AML-193 (cell line): Measurements from ENCODE around the gene CAPN10.

Source experiments
- DNase-seq, 2 experiments: peaks; one replicate each; lab custom pipeline; 2025; lab: John Stamatoyannopoulos, UW

The CAPN10 gene

GRCh38 chr2:240638512-240639160, 52.1 kb downstream of the CAPN10 start:
- DNase-seq: no peak

GRCh38 chr2:240639566-240639965, 53.0 kb downstream of the CAPN10 start:
- no peak for DNase-seq

GRCh38 chr2:240640939-240641338, 54.4 kb downstream of the CAPN10 start:
- no peak for DNase-seq

- no peak for DNase-seq
Observed at GRCh38 chr2:240642061-240642805, 55.7 kb downstream of the CAPN10 start.

- DNase-seq: no peak
Observed at GRCh38 chr2:240642806-240643092, 56.2 kb downstream of the CAPN10 start.

- no peak for DNase-seq
Observed at GRCh38 chr2:240643093-240643810, 56.7 kb downstream of the CAPN10 start.

- DNase-seq: no peak
Observed at GRCh38 chr2:240643811-240644150, 57.2 kb downstream of the CAPN10 start.

GRCh38 chr2:240644171-240644651, 57.7 kb downstream of the CAPN10 start:
- no peak for DNase-seq

GRCh38 chr2:240644859-240645301, 58.3 kb downstream of the CAPN10 start:
- DNase-seq: no peak

GRCh38 chr2:240645346-240645745, 58.8 kb downstream of the CAPN10 start:
- no peak for DNase-seq

GRCh38 chr2:240645801-240646175, 59.3 kb downstream of the CAPN10 start:
- DNase-seq: no peak

GRCh38 chr2:240646176-240646899, 59.8 kb downstream of the CAPN10 start:
- DNase-seq: no peak

- DNase-seq: no peak
Observed at GRCh38 chr2:240646900-240647502, 60.5 kb downstream of the CAPN10 start.

- DNase-seq: no peak
Observed at GRCh38 chr2:240647503-240648154, 61.1 kb downstream of the CAPN10 start.

- no peak for DNase-seq
Observed at GRCh38 chr2:240648155-240648649, 61.7 kb downstream of the CAPN10 start.
